Uterus (tissue), 4 donors: ENCODE data around the gene CST9. TPM values are rescaled to one million over a fixed set of nuclear protein-coding genes. Genes with fewer than 3 reads are reported as not detected.

Source experiments
- DNase-seq, 2 donors: peaks; one replicate each; pipeline ENCODE4 v3.0.0-alpha.2; 2019 to 2020
- H3K27ac ChIP-seq, 2 donors: fragments of 200-600 bp; sonication (generic); 1 replicate in 1 of 2; 2 replicates in 1 of 2; pipeline ENCODE4 v1.5.1; 2016 to 2018
- H3K27me3 ChIP-seq, 2 donors: fragments of 200-600 bp; sonication (generic); one replicate each; pipeline ENCODE4 v1.5.1; 2018 to 2019; ENCODE audit warnings: control low read depth in 1 of 2
- H3K36me3 ChIP-seq, 2 donors: fragments of 200-600 bp; sonication (generic); one replicate each; pipeline ENCODE4 v1.5.1; 2019; ENCODE audit warnings: control low read depth in 1 of 2
- H3K4me1 ChIP-seq, 2 donors: fragments of 200-600 bp; sonication (generic); one replicate each; pipeline ENCODE4 v1.5.1; 2018 to 2019; ENCODE audit warnings: control low read depth in 1 of 2
- H3K4me3 ChIP-seq, 2 donors: fragments of 200-600 bp; sonication (generic); 1 replicate in 1 of 2; 2 replicates in 1 of 2; pipeline ENCODE4 v1.5.1; 2018 to 2019; ENCODE audit warnings: mild to moderate bottlenecking in 1 of 2
- H3K9me3 ChIP-seq, 2 donors: fragments of 200-600 bp; sonication (generic); one replicate each; pipeline ENCODE4 v1.5.1; 2019; ENCODE audit warnings: control low read depth in 1 of 2
- CTCF ChIP-seq, 4 experiments: fragments of 200-600 bp in 2 of 4; fragments of 450-650 bp in 2 of 4; sonication (generic) in 2 of 4; IDR thresholded peaks; one replicate each; pipeline ENCODE4 v1.5.1; 2016 to 2019; ENCODE audit warnings: antibody characterized with exemption in 4 of 4, mild to moderate bottlenecking in 2 of 4, moderate library complexity in 1 of 4
- POLR2A ChIP-seq, 2 donors: fragments of 450-650 bp; IDR thresholded peaks; one replicate each; pipeline ENCODE4 v1.6.1; 2016; ENCODE audit warnings: antibody characterized with exemption in 2 of 2, mild to moderate bottlenecking in 1 of 2, moderate library complexity in 1 of 2
- intact Hi-C: fragments of 100-400 bp; cut with DNase I; formaldehyde crosslinking; loops from one replicate; pipeline ENCODE4 v1.15.1; 2023; ENCODE audit warnings: low total_unique reads
- total RNA-seq, 4 donors: library from RNA; depleted of rRNA in 3 of 4; stranded (reverse); fragments of >200 nt in 3 of 4; gene quantifications; one replicate each; pipeline versions ENCODE4 v1.1.0 to v1.2.4, GENCODE V29; 2014 to 2023
- donor health status: DM: yes; HTN: yes; CAD: no.

Gene CST9
- total RNA-seq, 4 donors from 2014 or later = not detected

- DNase-seq = no peak
- Histone ChIP-seq H3K4me3 (no peak overlapping the region), H3K36me3 (no peaks in the 10 kb centered on the region), H3K27ac (no peak overlapping the region), H3K4me1 (no peaks in the 10 kb centered on the region), H3K9me3 (no peaks in the 10 kb centered on the region), H3K27me3 (no peaks in the 10 kb centered on the region)
- intact Hi-C loops = no loop called here
- no peak for TF ChIP-seq CTCF (IDR thresholded peaks at IDR 0.05)
- TF ChIP-seq POLR2A (IDR thresholded peaks at IDR 0.05) = no peak
Measured at GRCh38 chr20:23565503-23566045, 40.1 kb downstream of the CST9 start.

- H3K9me3 ChIP-seq = no peaks in the 10 kb centered on the region
- intact Hi-C loops = no loop called here
- no peak overlapping the region for H3K4me3 ChIP-seq
- no peaks in the 10 kb centered on the region for H3K27me3 ChIP-seq
- TF ChIP-seq CTCF (IDR thresholded peaks at IDR 0.05) (no peak), POLR2A (IDR thresholded peaks at IDR 0.05) (no peak)
- H3K27ac ChIP-seq = no peak overlapping the region
- DNase-seq = no peak
- no peaks in the 10 kb centered on the region for H3K36me3 ChIP-seq
- H3K4me1 ChIP-seq = no peaks in the 10 kb centered on the region
Measured at GRCh38 chr20:23564927-23565326, 40.8 kb downstream of the CST9 start.

- DNase-seq = no peak
- TF ChIP-seq CTCF (IDR thresholded peaks at IDR 0.05) = no peak
- TF ChIP-seq POLR2A (IDR thresholded peaks at IDR 0.05) = no peak
- intact Hi-C loops = no loop called here
- no peak overlapping the region for H3K4me3 ChIP-seq
- no peak overlapping the region for H3K27ac ChIP-seq
- no peaks in the 10 kb centered on the region for H3K27me3 ChIP-seq
- H3K9me3 ChIP-seq = no peaks in the 10 kb centered on the region
- no peaks in the 10 kb centered on the region for H3K4me1 ChIP-seq
- no peaks in the 10 kb centered on the region for H3K36me3 ChIP-seq
Measured at GRCh38 chr20:23562721-23563342, 42.9 kb downstream of the CST9 start.

- H3K4me3 ChIP-seq = no peak overlapping the region
- no peak for DNase-seq
- H3K36me3 ChIP-seq = no peaks in the 10 kb centered on the region
- no peak overlapping the region for H3K27ac ChIP-seq
- TF ChIP-seq CTCF (IDR thresholded peaks at IDR 0.05) = no peak
- TF ChIP-seq POLR2A (IDR thresholded peaks at IDR 0.05) = no peak
- no peaks in the 10 kb centered on the region for H3K4me1 ChIP-seq
- intact Hi-C loops = no loop called here
- no peaks in the 10 kb centered on the region for H3K9me3 ChIP-seq
- H3K27me3 ChIP-seq = no peaks in the 10 kb centered on the region
Measured at GRCh38 chr20:23554401-23554800, 51.3 kb downstream of the CST9 start.

Other genes with a start within 250 kb of the CST9 start
- 10 to 100 TPM in 3 of 4 donors, 1 to 10 TPM in 1; 5.9 to 24.5 (median 17.6) TPM for gene GZF1, start 243.7 kb downstream of the CST9 start, total RNA-seq
- gene NAPB, start 184.4 kb downstream of the CST9 start, total RNA-seq = 10 to 100 TPM in 3 of 4 donors, 1 to 10 TPM in 1; 9.0 to 23.6 (median 16.9) TPM
- not detected for gene CSTL1, start 166.2 kb downstream of the CST9 start, total RNA-seq
- gene CST11, start 153.0 kb downstream of the CST9 start, total RNA-seq = not detected
- gene CST8, start 114.8 kb downstream of the CST9 start, total RNA-seq = not detected
- not detected for gene CST9L, start 37.4 kb downstream of the CST9 start, total RNA-seq
- gene CST3, start 32.0 kb upstream of the CST9 start, total RNA-seq = 1,000 to 10,000 TPM in 1 of 4 donors, 100 to 1,000 TPM in 3; 205 to 1,148 (median 624) TPM
- gene CST4, start 83.1 kb upstream of the CST9 start, total RNA-seq = not detected
- gene CST1, start 145.0 kb upstream of the CST9 start, total RNA-seq = not detected
- gene CST2, start 220.8 kb upstream of the CST9 start, total RNA-seq = not detected